HG02973 (cell line): ENCODE data around the gene APBB2.

ENCODE experiments used
- ATAC-seq: cut with Tn5 transposase; IDR thresholded peaks from one replicate; pipeline ENCODE4 v1.9.1; 2021; ENCODE audit warnings: moderate library complexity; ENCODE audit not compliant: unreplicated experiment

The APBB2 gene

GRCh38 chr4:41142376-41143310 lies 71.7 kb downstream of the APBB2 start:
- ATAC-seq, result no peak

DNA sequence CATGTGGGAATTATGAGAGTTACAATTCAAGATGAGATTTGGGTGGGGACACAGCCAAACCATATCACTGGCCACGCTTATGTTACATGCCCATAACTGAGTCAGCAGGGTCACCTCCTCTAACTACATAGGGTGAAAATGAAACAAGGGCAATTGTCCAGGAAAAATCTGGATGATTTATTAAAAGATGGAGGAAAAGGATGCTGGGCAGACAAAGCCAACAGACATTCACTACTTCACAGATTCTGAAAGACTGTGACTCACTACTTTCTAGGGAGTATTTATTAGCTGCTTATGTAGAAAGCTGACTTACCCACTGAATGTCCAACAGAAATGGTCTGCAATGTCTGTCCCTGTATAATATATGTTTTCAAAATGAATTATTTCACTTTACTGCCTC lies 72.4 kb downstream of the APBB2 start:
- ATAC-seq, result no peak

DNA sequence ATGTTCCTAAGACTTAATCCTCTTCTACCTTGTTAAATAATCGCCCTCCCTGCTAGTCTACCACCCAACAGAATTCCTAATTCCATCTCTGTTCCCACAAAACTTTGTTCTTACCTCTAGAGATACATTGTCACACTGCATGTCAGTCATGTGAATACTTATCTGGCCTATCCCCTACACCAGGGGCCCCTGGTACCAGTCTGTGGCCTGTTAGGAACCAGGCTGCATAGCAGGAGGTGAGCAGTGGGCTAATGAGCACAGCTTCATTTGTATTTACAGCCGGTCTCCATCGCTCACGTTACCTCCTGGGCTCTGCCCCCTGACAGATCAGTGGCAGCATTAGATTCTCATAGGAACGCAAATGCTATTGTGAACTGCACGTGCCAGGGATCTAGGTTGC lies 73.9 kb downstream of the APBB2 start:
- no peak for ATAC-seq

DNA sequence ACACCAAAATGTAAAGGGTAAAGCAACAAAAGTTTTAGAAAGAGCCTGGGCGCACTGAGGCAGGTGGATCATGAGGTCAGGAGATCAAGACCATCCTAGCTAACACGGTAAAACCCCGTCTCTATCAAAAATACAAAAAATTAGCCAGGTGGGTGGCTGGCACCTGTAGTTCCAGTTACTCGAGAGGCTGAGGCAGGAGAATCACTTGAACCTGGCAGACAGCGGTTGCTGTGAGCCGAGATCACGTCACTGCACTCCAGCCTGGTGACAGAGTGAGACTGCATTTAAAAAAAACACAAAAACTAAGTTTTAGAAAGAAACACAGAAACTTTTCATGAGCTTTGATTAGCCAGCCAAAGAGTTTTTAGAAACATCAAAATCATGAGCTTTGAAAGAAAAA lies 76.5 kb downstream of the APBB2 start:
- no peak for ATAC-seq

GRCh38 chr4:41136456-41136855 lies 77.9 kb downstream of the APBB2 start:
- ATAC-seq, result no peak

DNA sequence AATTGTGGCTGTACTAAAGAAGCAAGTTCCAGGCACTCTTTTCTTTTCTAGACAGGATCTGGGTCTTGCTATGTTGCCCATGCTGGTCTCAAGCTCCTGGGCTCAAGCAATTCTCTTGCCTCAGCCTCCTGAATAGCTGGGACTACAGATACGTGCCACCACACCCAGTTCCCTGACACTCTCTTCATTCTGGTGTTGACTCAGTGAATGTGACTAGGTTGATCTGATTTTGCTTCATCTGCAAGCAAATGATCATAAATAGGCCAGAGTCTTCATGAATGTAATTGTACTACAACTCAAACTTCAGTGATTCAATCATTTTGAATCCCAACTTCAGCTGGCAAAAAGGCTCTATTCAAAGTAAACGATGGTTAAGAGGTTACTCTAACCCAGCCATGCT lies 78.5 kb downstream of the APBB2 start:
- ATAC-seq, result no peak

GRCh38 chr4:41134581-41134980 lies 79.8 kb downstream of the APBB2 start:
- ATAC-seq, result no peak

GRCh38 chr4:41133454-41134018 lies 80.8 kb downstream of the APBB2 start:
- ATAC-seq, result no peak

- ATAC-seq, result no peak
Measured at GRCh38 chr4:41132055-41132683, 82.2 kb downstream of the APBB2 start.

- no peak for ATAC-seq
Measured at GRCh38 chr4:41129936-41130440, 84.4 kb downstream of the APBB2 start.

GRCh38 chr4:41129128-41129754 lies 85.1 kb downstream of the APBB2 start:
- ATAC-seq, result no peak

DNA sequence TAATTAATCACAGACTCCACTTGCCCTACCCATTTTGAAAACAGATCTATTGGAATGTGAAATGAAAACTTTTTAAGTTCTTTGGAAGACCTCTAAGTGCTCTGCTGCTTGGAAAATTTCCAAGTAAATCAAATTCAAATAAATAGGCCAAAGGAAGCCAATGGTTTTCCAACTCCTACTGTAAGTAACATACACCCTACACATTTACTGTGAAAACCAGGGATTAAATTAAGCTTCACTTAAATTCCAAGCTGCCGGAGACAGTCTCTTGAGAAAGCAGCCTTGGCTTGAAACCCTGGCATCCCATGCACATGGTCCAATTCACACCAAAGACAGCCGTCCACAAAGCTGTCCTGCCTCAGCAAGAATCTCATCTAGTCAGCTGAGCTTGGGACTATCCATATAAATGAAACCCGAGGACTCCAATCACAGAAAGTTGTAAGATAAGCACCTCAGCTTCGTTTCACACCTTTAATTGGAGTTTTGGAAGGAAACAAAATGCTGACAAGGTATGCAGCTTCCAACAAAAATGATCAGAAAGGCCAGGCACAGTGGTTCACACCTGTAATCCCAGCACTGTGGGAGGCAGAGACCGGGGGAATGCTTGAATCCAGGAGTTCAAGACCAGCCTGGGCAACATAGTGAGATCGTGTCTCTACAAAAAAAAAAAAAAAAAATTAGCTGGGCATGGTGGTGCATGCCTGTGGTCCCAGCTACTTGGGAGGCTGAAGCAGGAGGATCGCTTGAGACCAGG lies 88.6 kb downstream of the APBB2 start:
- ATAC-seq, result no peak

DNA sequence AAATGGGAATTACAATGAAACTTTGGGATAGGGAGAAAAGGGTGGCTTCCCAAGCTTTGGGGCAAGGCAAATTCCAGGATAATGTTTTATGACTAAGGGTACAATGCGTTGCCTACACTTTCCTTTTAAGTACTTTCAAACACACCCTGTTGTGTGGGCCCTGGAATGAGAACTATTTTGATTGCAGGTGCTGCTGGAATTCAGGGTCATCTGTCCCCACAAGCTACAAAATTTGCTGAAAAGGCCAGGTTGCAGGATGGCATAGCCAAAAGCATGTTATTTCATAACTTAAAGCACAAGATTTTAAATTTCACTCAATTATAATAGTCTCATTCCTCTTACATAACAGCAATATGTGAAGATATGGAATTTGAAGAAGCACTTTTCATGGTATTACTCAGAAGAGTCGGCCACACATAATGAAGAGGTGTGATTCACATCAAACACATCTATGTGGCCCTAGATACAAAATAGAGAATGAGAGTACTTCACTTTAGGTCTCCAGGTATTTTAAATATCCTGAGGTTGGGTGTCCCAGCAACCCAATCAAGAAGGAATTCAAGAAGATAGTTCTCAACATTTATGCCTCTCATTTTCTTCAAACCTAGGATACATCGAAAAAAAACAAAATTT lies 89.3 kb downstream of the APBB2 start:
- ATAC-seq, result no peak

GRCh38 chr4:41122775-41123174 lies 91.6 kb downstream of the APBB2 start:
- ATAC-seq, result no peak

- ATAC-seq, result no peak
Measured at GRCh38 chr4:41122309-41122708, 92.0 kb downstream of the APBB2 start.

DNA sequence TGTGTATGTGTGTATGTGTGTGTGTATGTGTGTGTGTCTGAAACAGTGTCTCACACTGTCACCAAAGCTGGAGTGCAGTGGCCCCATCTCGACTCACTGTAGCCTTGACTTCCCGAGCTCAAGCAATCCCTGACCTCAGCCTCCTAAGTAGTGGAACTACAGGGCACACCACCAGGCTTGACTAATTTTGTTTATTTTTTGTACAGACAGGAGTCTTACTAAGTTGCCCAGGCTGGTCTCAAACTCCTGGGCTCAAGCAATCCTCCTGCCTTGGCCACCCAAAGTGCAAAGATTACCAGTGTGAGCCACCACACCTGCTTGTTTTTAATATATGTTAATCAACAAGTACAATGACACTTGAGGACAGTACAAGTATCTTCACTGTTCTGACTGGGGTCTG lies 92.4 kb downstream of the APBB2 start:
- ATAC-seq, result no peak

- ATAC-seq, result no peak
Measured at GRCh38 chr4:41120297-41121217, 93.8 kb downstream of the APBB2 start.

- no peak for ATAC-seq
Measured at GRCh38 chr4:41119867-41120295, 94.5 kb downstream of the APBB2 start.

- no peak for ATAC-seq
Measured at GRCh38 chr4:41111791-41112190, 102.6 kb downstream of the APBB2 start.
